RCC 7860 (cell line): ENCODE measurements around the gene KAT2B.

ENCODE experiments used
- DNase-seq: peaks from one replicate; pipeline ENCODE4 v3.0.0-alpha.2; 2015; ENCODE audit warnings: low spot score
- FAIRE-seq: peaks from 2 replicates; lab custom pipeline; 2012; peaks lifted over from hg19 to GRCh38; lab: Jason Lieb, UNC

KAT2B gene

DNA sequence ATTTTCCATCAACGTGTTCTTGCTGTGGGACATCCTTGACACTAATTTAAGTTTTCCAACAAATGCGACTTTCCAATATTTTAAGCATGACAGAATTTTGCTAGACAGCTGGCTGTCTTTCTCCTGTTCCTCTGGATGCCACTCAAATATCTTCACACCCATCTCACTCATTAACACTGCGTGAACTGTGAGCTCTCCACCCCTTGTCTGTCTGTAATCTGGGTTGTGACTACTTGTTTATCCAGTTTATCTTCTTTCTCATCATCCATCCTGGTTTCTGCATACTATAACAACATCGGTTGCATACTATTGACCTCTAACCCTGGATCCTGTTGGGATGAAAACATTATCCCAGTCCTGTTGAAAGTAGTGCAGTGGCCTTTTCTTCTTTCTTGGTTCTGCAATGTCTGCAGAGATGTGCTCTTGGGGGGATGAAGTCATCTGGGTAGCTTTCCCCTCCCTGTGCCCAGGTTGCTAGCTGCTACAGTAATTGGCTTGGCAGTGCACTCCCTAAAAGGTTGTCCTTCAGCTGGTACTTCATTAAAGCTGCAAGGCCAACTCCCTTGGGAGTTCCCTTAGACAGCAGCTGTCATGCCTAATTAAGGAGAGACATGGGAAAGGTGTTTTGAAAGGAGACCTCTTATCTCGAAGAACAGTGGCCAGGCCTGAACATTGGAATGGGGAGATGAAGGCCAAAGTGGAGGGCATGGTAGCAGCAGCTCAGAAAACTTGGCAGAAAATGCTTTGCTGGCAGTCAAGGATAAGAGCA is 24.7 kb downstream of the KAT2B start:
- FAIRE-seq = no peak

DNA sequence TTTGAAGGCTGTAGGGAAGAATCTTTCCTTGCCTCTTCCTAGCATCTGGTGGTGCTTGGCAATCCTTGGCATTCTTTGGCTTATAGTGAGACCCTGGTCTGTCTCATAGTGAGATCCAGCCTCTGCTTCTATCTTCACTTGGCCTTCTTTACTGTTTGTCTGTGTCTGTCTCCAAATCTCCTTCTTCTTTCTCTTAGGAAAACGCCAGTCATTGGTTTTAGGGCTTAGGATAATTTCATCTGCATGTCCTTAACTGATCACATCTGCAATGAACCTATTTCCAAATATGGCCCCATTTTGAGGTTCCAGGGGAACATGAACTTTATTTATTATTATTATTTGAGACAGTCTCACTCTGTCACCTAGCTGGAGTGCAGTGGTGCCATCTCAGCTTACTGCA is 25.8 kb downstream of the KAT2B start:
- DNase-seq (no peak), FAIRE-seq (no peak)

More for the DNA sequence above, 24.7 kb downstream of the KAT2B start:
- no peak for DNase-seq

DNA sequence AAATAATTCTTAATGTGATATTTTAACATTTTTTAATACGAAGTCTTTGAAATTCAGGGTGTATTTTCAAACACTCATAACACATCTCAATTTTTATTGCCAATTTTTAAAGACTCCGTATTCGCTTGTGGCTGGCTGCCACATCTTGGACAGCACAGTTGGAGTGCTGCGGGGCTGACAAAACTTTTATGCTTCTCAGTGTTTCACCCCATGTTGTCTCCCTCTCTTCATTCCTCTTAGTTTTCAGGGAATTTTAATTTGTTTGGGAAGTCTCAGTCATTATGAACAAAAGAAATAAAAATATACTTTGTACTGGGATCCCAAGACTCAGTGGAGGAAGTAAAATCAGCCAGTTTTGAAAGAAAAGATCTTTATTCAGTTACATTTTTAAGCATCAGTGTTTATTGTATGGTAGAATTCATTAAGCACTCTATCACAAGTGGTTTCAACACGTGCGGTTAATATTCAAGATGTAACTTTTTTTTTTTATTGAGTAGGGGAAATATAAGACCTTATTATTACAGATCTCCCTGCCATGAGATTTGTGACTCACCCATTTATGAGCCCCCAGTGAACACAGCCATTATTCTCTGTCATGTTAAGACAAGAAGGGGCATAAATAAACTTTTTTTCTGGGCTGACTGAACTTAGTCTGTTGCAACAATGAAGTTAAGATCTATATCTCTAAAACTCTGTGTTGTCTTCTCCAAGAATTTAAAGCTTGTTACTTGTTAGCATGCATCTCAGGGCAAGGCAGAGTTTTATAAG is 26.8 kb downstream of the KAT2B start:
- FAIRE-seq = no peak
- DNase-seq = no peak

DNA sequence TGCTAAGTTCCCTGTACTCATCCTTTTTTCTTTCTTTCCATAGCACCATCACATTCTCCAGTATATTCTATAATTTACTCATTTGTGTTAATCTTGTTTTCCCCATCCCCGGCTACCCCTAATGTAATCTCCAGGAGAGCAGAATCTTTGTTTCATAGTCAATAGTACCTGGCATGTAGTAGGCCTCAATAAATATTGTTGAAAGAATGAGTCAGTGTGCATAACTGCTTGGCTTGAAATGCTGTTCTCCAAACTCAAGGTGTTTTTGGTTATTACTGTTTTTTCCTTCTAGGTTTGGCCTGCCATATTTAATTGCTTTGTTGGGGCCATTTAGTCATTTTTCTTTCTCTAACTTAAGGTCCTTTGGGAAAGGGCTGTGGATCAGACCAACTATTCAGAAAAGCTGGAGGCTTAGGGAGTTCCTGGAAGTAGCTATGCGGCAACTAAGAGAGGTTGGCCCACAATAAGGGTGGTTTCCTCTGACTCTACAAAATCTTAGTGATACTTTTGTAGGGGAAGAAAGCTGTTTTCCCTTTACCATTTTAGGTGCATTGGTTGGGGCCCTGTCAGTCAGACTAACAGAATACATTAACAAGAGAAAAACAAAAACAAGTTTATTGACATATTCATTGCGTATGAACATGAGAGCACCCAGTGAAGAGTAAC is 28.4 kb downstream of the KAT2B start:
- DNase-seq (no peak), FAIRE-seq (no peak)

- FAIRE-seq (no peak), DNase-seq (no peak)
Measured at GRCh38 chr3:20069178-20069532, 28.9 kb downstream of the KAT2B start.

GRCh38 chr3:20071175-20071574 is 30.9 kb downstream of the KAT2B start:
- DNase-seq = no peak
- FAIRE-seq = no peak

DNA sequence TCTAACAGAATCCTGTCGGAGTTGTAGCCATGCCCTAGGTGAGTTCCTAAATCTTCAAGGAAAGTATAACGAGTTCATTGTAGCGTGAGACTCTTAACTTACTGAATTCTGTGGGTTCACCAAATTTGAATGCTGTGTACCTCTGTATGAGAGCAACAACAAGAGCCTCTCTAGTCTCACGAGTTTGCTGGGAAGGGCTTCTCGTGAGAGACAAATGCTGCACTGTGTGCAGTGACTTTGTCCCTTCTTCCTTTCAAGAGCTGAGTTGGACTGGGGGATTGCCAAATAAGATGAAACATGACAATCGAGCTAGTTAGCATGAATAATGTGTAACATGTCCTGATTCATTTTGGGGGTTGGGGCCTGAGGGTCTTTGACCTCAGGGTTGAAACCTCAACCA is 32.2 kb downstream of the KAT2B start:
- DNase-seq (no peak), FAIRE-seq (no peak)

- no peak for FAIRE-seq
- DNase-seq = no peak
Measured at GRCh38 chr3:20073068-20073467, 32.8 kb downstream of the KAT2B start.

- DNase-seq (no peak), FAIRE-seq (no peak)
Measured at GRCh38 chr3:20073683-20074082, 33.4 kb downstream of the KAT2B start.

DNA sequence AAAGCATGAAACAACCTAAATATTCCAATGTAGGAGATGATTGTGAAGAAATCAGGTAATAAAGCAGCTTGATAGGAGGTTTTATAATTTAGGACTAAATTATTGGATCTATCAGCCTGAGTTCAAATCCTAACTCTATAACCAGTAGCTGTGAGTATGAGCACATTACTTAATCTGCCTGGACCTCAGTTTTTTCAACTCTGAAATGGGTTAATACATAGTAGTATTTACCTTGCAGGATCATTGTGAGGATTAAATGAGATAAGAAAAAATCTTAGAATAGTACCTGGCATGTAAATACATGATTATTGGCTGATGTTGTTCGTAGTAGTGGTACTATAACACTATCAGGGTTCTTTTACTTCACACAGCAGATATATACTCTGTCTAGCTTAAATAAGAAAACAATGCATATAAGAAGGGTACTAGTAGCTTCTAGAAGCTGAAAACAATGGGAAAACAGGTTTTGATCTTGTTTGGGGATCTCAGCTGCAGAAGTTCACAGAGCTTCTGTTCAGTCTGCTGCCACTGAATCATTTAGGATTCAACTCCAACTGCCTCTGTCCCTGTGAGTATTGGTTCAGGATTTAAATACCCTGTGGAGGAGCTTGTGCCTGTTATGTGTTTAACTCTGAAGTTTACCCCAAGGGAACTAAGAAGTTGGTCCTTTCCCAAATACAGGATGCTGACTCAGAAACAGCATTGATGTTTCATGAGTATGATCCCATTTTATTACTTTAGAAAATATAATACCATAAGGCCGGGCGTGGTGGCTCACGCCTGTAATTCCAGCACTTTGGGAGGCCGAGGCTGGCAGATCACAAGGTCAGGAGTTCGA is 34.2 kb downstream of the KAT2B start:
- DNase-seq = no peak
- FAIRE-seq = no peak

DNA sequence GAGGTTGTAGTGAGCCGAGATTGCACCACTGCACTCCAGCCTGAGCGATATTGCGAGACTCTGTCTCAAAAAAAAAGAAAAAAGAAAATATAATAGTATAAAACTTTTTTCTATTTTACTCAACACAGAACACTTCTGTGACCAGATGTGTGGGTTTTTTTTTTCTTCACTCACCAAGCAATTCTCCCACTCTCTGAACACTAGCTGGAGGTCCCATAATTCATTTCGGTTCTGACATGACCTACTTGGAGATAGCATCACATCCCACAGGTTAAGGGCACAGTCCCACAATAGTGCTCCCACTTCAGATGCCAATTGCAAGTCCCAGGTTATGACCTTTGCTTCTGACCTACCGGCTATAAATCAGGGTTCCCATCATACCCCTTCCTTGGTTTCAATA is 35.0 kb downstream of the KAT2B start:
- FAIRE-seq (no peak), DNase-seq (no peak)

GRCh38 chr3:20076296-20076997 is 36.2 kb downstream of the KAT2B start:
- DNase-seq = no peak
- FAIRE-seq = no peak

- FAIRE-seq (no peak), DNase-seq (no peak)
Measured at GRCh38 chr3:20077068-20077467, 36.8 kb downstream of the KAT2B start.

DNA sequence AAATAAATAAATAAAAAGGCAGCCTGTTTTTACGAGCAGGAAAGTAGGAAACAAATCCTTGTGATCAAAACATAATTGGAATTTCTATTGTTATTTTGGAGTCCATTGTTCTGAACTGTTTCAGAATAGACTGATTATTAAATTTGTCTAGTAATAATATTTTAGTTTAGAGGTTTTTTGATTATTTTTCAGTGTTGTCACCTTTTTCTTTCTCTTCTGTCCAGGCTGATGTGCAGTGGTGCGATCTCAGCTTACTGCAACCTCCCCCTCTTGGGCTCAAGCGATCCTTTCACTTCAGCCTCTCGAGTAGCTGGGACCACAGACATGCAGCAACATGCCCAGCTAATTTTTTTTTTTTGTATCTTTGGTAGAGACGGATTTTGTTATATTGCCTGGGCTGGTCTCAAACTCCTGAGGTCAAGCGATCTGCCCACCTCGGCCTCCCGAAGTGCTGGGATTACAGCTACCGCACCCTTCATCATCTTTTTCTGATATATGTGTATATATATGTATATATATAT is 38.0 kb downstream of the KAT2B start:
- FAIRE-seq (no peak), DNase-seq (no peak)

GRCh38 chr3:20079621-20080020 is 39.4 kb downstream of the KAT2B start:
- DNase-seq (no peak), FAIRE-seq (no peak)

GRCh38 chr3:20080956-20081554 is 40.8 kb downstream of the KAT2B start:
- FAIRE-seq (no peak), DNase-seq (peak; percentile 14)

- FAIRE-seq = no peak
- DNase-seq = no peak
Measured at GRCh38 chr3:20083253-20083652, 43.0 kb downstream of the KAT2B start.

DNA sequence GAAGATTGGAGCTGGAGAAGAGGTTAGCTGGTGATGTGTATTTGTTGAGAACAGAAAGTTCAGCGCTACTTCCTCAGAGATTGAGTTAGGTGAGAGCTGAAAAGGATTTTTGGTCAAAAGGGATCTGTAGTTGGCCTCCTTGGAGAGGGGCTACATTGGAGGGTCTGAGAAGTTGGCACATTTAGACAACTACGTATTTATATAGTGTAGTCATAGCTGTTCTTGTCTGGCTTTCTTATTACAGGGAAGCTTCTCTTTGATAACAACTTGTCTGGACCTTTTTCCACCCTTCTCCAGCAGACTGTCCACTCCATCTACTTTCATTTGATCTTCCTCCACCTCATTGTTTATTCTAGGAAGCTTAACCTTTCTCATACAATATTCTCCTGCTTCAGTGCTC is 43.7 kb downstream of the KAT2B start:
- DNase-seq (no peak), FAIRE-seq (no peak)

- FAIRE-seq = peak; percentile 61
- DNase-seq = no peak
Measured at GRCh38 chr3:20091331-20092047, 51.2 kb downstream of the KAT2B start.
